HS-27A (cell line): ENCODE results near the gene ATP9A.

Source experiments
- DNase-seq: peaks from one replicate; pipeline ENCODE4 v3.0.0-alpha.2; 2012; ENCODE audit warnings: low read depth, missing footprints

Gene ATP9A

GRCh38 chr20:51625105-51625504, 143.1 kb downstream of the ATP9A start:
- no peak for DNase-seq

GRCh38 chr20:51624157-51624731, 143.9 kb downstream of the ATP9A start:
- peak; percentile 30 for DNase-seq

- DNase-seq = no peak
These were observed 144.9 kb downstream of the ATP9A start for GRCh38 chr20:51623255-51623654.

- DNase-seq = no peak
These were observed 146.0 kb downstream of the ATP9A start for GRCh38 chr20:51622004-51622874.

DNA sequence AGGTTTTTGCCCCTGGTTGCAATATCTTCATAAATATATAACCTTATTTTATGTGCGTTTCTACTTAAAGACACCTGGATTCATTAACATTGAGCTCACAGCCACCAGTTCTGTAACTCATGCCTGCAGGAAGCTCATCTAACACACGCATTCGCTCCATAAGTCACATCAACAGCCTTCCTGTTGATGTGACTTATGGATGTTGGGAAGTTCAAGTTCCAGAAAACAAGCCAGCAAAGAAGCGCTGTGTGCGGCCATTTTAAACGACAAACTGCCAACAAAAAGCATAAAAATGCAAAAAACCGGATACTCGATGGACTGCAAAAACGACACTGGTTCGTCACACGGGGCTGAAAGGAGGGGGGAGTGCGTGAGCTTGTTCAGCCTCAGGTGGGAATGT, 147.8 kb downstream of the ATP9A start:
- no peak for DNase-seq

DNA sequence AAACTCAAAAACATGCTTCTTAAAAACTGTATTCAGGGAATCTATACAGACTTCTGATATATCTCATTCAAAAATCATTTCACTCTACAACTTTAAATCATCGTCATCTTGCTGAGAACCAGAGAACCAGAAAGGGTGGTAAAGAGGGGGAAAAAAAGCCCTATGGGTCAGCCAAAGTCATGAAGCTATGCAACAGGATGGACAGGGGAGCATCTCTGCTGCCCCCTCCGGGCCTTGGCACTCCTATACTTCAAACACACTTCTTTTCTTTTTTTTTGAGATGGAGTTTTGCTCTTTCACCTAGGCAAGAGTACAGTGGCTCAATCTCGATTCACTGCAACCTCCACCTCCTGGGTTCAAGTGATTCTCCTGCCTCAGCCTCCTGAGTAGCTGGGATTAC, 152.1 kb downstream of the ATP9A start:
- DNase-seq = no peak

DNA sequence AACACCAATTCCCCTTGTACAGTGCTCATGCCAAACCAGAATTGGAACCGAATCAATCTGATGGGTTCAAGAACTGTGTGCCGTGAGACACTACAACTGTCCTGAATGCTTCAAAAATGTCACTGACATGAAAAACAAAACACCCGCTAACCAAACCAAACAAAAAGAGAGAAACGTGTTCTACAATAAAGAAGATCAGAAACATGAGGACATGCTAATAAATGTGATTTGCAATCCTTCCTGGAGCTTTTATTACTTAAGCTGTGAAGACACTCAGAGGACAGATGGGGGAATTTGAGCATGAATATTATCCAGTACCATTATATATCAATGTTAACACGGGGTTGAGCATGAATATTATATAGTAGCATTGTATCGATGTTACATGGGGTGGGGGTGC, 153.5 kb downstream of the ATP9A start:
- no peak for DNase-seq

DNA sequence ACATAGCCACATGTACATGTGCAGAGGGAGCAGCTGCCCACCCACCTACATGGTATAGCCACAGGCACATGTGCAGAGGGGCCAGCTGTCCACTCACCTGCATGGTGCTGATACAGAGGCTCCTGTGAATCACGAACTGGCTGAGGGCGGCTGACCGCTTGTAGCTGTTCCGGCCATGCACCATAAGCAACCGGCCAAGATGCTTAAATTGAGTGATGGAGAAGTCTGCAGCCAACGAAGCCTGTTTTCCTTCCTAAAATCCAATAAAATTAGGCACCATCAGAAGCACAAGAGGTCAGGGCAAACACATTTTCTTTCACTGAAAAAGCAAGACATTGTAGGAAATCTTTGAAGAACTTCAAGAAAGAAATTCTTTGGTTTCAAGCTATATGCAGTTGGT, 154.6 kb downstream of the ATP9A start:
- no peak for DNase-seq

- no peak for DNase-seq
These were observed 155.3 kb downstream of the ATP9A start for GRCh38 chr20:51612896-51613295.

DNA sequence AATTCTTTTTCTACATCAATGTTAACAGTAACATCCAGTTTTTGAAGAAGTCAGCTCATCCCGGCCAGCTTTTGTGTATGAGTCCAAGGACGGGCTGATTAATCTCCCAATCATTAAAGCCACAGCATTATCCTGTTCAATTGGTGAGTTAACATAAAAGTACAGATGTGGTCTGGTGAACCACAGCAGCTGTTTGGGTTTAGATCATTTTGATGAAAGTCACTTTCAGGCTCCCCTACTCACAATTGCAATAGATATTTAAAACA, 156.6 kb downstream of the ATP9A start:
- no peak for DNase-seq

DNA sequence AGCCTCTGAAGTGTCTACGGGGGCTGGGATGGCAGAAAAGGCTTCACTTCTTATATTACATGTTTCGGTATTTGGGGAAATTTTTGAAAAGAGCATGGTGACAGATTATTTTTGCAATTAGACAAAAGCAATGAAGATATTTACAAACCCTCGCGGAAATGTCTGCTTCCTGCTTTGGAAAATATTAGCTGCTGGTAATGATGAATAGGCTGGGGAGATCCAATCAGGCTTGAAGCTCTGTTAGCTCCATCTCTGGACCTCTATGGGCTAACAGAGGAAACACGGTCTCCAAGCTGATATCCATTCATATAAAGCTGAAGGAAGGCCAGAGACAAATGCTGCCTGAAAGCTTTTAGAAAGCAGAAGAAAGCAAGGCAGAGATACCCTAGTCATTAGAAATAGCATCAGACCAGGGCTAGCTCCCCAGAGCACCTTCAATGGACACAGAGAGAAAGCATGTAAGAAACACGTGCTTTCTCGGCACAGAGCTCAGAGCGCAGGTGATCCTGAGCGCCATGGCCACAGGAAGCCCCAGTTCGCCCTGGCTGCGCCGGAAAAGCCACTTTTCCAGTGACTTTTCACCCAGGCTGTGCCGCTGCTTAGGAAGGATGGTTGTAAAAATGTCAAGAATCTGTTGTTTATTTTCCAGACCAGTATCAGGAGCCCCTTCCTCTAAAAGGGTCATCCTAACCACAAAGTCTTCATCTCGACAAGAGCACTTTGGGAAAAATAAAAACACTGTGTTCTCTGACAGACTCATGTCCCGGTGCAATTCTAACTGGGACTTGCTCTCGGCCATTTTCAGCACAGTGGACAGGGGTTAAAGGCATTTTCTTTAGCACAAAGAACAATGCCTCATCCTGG, 157.2 kb downstream of the ATP9A start:
- no peak for DNase-seq

GRCh38 chr20:51610111-51610510, 158.1 kb downstream of the ATP9A start:
- DNase-seq = no peak

GRCh38 chr20:51609251-51609650, 158.9 kb downstream of the ATP9A start:
- no peak for DNase-seq

- DNase-seq = no peak
These were observed 160.1 kb downstream of the ATP9A start for GRCh38 chr20:51608061-51608460.

GRCh38 chr20:51607170-51607569, 161.0 kb downstream of the ATP9A start:
- no peak for DNase-seq

GRCh38 chr20:51604851-51605250, 163.3 kb downstream of the ATP9A start:
- no peak for DNase-seq

DNA sequence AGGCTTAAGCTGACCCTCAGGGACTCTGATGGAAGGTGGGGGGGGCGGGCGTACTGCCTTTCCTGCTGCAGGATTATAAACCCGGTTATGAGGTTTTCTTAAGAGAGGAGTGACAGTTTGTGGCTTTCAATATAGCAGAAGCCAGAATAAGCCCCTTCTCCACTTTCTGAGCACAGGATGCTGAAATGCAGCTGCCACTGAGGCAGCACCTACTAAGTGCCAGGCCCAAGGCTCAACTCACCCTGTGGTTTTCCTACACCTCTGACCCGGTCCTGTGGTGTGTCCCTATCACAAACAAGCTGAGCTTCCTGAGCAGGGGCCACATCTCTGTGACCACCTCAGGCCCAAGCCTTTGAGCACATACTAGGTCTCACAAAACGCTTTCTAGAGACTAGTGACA, 166.1 kb downstream of the ATP9A start:
- no peak for DNase-seq

DNA sequence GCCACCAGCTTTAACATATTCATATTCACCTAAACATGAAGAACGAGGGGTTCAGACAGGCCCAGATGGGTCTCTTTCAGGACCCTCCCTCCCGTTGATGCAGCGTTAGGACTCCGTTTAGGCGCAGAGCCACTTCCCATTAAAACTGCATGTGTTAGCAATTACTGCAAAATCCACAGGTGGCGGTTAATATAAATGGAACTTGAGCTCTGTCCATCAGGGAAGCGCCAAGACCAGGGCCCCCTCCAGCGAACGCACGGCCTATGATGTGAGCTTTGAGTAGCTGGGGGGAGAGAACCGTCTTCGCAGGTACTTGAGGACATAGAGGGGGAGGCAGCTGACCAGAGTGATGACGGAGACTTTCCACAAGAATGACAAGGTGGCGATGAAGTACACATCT, 167.2 kb downstream of the ATP9A start:
- no peak for DNase-seq

DNA sequence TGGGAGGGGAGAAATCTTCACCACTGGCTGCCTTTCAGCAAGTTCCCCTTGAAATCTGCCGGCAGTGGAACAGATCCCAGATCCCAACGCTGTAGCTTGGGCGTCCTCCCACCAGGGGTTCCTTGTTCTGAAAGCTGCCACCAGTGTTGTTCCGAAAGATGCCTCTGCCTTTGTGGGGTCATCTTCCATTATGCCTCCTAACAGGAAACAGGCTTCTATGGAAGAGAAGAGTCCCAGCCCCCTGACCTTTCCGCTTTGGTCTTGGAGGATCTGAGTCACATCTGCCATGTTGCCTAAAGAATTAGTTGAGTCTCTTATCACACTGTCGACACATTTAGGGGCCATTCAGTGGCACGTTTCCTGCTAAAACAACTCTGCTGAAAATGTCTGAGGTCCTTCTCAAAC, 168.2 kb downstream of the ATP9A start:
- no peak for DNase-seq

- no peak for DNase-seq
These were observed 169.6 kb downstream of the ATP9A start for GRCh38 chr20:51598556-51598955.

- no peak for DNase-seq
These were observed 170.6 kb downstream of the ATP9A start for GRCh38 chr20:51597389-51598231.
